NCI-H226 (cell line): ENCODE measurements around the gene PIK3C2B.

Experiments used
- DNase-seq: peaks from one replicate; pipeline ENCODE4 v3.0.0-alpha.2; 2015

PIK3C2B gene

DNA sequence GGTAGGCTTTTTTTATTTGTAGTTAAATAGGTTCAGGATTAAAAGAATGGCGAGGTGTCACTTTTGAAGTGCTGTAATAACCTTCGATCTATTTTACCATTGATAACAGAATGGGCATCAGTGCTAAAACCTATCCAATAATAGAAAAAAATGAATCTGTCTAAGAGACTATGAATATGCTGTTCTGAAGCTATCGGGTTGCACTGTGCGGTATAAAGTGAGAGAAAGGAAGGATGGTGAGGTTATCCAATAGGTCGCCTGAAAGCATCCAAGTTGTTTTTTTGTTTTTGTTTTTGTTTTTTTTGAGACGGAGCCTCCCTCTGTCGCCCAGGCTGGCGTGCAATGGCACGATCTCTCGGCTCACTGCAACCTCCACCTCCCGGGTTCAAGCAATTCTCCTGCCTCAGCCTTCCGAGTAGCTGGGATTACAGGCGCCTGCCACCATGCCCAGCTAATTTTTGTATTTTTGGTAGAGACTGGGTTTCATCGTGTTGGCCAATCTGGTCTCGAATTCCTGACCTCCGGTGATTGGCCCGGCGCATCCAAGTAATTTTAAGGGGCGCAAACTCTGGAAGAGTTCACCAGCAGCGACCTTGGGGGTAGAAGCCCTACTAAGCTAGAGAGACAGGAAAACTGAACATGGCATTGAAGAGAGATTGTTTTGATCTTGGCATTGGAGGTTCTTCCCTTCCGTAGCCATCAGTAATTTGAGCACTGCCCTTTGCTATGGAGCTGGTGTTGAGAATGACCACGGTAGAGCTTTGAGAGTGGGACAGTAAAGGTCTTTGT lies 12.9 kb upstream of the PIK3C2B start:
- no peak for DNase-seq

DNA sequence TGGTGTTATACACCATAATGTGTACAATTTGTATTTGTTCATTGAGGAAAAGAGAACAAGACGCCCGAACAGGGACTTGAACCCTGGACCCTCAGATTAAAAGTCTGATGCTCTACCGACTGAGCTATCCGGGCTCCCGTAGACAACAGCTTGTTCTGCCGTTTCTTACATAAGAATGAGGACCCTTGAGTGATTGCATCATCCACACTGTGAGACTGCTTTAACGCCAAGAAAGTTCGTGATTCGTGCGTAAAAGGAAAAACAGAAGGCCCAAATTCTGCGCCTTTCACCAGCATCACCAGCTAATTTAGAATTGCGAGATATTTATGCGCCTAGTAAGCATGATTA lies 12.3 kb upstream of the PIK3C2B start:
- peak; percentile 76 for DNase-seq

DNA sequence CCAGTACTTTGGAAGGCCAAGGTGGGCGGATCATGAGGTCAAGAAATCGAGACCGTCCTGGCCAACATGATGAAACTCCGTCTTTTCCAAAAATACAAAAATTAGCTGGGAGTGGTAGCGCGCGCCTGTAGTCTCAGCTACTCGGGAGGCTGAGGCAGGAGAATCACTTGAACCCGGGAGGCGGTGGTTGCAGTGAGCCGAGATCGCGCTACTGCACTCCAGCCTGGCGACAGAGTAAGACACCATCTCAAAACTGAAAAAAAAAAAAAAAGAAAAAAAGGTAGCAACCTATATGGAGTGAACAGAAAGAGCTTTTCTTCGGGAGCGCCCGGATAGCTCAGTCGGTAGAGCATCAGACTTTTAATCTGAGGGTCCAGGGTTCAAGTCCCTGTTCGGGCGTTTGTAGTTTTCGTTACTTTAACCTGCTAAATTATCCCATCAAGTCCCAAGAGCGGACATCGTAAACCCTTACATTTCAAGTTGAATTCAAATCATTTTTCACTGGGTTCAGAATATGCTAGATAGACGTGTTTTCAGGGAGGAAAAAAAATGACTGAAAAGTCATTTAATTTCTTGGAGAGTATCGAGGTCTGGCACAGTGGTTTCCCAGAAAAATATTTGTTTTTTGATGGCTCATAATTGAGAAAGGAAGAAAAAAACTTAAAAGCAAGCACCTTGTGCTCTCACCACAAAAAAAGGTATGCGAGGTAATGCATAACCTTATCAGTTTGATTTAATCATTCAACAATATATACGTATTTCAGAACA lies 11.8 kb upstream of the PIK3C2B start:
- DNase-seq, result peak; percentile 73

DNA sequence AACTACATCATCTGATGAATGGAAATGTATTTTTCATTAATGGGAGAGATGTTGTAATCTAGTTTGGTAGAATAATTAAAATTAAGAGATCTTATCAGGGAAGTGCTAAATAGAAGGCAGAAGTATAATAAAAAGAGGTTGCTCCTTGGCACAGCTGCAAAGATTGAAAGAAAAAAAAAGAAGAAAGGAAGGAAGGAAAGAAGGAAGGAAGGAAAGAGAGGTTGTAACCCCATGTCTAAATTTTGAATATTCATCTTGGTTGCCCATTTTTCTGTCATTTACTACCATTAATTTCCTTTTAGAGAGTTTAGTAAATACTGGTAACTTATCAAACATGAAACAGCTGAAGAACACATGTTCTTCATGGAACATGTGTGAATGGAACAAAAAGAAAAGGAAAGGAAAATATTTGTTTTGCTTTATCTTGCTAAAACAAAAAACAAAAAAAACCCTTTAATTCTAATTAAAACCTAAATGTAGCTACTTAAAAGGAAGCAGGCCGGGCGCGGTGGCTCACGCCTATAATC lies 11.1 kb upstream of the PIK3C2B start:
- DNase-seq, result no peak

DNA sequence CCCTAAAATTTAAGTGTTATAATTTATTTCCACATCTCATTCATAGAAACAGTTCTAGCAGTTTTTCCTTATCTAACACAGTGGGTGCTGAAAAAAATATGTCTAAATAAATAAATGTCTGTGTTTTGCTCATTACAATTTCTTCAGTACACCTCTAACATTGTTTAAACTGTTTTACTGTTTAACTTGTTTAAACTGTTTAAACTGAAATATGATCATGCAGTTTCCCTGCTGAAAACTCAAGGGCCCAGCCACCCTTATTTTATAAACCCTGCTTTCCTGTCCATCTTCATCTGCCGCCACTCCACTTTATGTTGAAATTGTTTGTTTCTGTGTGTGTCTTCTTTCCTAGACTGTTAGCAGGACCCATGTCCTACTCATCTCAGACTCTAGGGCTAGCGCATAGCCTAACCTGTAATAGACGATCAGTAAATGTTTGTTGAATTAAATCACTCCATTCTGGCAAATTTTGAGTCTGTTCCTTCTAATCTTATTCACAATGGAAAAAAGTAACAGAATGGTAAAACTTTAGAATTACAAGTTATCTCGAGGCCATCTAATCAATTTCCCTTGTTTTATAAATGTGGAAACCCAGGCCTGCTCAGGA lies 9.4 kb upstream of the PIK3C2B start:
- DNase-seq, result no peak

DNA sequence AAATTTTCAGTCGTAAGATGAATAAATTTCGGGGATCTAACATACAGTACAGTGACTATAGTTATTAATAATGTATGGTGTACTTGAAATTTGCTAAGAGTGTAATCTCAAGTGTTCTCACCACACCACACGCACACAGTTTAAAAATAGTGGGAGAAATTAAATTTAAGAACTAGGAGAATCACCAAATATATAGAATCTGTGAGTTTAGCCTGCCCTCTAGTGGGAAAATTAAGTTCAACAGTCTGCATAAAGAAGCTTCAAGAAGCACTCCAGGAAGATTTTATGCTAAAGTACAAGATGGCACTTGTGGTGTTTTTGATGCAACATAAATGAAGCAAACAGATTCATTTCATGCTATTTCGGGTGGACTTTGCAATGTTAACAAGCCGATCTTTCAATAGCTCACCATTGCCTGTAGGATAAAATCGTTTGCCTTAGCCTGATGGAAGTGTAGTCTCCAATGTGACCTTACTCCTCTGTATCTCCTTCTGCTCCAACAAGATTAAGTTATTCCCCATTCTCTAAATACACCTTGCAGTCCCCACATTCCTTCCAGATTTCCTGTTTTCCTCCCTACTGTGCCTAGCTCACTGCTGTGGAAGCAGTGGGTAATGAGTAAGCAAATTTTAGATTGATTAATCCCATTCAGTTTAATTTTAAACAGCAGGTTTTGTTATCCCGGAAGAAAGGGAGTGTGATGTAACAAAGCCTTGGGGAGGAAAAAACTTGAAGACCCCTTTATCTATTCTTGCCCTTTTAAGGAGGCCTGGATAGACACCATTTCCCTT lies 8.7 kb upstream of the PIK3C2B start:
- DNase-seq, result peak; percentile 55

DNA sequence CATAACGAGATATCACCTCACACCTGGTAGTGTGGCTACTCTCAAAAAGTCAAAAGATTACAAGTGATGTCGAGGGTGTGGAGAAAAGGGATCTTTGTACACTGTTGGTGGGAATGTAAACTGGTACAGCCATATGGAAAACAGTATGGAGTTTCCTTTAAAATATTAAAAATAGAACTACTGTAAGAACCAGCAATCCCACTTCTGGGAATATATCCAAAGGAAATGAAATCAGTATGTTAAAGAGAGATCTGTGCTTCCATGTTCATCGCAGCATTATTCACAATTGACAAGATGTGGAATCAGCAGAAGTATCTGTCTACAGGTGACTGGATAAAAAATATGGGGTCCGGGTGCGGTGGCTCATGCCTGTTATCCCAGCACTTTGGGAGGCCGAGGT lies 7.6 kb upstream of the PIK3C2B start:
- no peak for DNase-seq

DNA sequence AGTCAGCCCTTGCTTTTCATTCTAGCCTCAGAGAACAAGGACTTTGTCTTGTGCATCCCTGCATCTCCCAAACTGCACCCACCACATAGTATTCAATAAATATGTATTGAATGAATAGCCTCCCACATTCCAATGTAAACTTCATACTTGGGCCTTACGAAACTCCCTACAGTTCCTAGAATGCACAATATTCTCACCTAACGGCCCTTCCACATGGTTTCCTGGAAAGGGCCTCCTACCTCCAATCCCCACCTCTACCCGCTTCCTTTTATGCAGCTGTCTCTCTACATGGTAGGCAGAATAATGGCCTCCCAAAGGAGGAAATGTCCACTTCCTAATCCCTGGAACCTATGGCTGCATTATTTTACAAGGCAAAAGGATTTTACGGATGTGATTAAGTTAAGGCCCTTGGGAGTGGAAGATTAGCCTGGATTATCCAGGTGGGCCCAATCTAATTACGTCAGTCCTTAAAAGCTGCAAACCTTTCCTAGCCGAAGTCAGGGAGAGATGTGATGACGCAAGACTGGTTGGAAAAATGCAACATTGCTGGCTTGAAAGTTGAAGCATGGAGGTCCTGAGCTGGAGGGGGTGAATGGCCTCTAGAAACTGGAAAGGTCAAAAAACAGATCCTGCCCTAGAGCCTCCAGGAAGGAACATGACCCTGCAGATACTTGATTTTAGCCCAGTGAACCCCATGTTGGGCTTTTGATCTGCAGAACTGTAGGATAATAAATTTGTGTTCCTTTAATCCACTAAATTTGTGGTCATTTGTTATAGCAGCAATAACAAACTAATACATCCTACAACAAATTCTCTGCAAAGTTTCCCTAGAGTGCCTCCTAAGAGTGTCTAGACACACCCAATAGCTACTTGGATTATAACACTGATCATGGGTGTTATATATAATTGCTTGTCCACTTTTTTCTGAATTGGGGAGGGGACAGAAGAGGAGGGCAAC lies 5.2 kb upstream of the PIK3C2B start:
- DNase-seq, result no peak

DNA sequence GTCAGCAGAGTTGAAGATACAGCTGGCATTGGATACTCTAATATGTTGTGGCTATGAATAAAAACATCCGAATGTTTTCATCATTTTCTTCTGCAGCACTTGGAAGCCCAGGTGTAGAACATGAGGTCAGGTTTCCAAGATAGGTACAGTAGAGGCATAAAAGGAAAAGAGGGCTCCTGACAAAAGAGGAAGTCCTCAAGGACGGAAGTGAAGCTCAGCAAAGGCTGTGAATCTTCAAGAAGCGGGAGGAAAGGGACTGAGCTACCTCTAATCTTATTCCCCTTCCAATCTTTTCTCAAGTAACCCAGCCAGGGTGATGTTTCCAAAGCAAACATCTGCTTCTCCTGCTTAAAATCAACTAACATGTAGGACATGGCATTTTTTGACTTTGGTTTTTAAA lies 4.4 kb upstream of the PIK3C2B start:
- no peak for DNase-seq

DNA sequence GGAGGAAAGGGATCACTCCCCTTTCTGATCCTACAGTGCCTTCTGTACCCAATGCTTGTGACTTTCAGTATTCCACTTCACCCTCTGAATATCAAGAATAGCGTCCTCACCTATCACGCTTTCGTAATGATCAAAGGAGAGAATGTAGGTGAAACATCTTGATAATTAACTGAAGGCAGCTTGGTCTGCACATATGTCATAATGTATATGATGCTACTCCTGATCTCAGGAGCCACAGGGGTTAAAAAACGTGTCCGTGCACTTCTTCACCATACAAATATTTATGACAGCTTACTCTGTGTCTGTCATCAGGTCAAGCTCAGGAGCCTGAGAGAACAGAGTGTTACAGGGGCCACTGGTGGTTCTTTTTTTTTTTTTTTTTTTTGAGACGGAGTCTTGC lies 1.2 kb upstream of the PIK3C2B start:
- no peak for DNase-seq

DNA sequence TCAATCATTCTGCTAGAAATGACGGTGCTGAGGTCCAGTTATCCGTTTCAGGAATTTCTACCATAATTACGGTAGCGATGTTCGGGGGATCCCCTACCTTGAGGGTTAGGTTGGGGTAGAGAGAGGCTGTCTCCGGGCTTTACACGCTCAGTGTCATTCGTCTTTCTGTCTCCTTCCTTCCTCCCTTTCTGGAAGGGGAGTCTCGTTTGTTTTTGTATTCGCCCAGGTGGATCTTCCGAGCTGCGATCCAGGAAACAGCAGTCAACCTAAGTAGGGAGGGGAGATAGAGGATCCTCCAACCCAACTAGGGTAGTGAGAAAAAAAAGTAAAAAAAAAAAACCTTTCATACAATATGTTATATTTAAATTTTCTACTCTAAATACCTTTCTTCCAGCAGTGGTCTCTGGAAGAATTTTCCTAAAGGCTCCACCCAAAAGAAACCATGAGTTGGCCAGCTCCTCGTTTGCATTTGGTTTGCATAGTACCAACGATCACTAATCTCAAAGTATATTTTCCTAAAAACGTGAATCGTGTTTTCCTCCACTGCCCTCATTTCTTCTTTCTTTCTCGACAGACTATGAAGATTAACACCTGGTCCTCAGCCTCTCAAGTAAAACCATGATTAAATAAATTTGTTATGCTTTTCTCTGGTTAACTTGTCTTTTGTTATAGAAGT lies 611 bp upstream of the PIK3C2B start:
- DNase-seq, result peak; percentile 28

DNA sequence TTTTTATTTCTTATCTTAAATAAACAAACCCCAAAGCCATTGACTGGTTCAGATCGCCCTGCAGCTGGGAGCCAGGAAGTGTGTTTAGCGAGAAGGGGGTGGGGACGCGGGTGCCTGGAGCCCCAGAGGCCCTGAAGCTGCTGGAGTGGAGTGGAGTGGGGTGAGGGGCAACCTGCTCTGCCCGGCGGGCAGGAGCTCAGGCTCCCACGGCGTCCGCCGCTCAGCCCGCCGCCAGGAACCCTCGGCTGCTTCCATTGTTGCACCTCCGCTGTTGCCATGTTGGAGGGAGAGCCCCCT lies 673 bp downstream of the PIK3C2B start:
- peak; percentile 74 for DNase-seq

DNA sequence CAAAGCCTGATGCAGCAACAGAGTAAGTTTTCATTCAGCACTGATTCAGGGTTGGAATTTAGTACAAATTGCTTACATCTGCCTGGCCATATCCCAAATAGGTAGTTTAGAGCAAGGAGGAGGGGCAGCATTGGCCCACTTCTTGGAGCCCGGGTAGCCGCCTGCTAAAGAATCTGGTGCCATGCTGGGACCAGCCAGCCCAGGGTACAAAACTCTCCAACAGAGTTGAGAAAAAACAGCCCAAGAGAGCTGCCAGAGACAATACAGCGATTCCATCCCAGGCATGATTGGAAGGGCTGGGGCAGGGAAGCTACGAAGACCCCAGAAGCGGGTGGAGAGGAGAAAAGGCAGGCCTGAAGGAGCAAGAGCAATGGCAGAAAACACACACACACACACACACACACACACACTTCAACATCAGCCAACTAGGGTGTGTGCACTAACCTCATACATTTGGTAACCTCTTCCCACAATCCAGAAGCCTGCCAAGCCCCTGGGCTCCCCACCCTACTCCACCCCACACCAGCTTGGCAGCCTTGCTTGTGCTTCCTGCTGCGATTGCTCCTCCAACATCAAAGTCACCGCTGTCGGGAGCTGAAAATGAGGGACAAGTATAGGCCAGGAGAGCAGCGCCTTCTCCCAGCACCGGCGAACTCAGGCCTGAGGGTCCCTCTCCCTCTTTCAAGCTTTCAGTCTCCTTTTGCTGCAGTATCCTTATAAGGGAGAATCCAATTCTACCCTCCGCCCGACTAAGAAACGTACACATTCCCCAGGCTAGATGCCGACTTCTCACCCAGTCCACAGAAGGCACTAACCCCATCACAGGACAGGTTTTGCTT lies 1.2 kb downstream of the PIK3C2B start:
- peak; percentile 74 for DNase-seq

DNA sequence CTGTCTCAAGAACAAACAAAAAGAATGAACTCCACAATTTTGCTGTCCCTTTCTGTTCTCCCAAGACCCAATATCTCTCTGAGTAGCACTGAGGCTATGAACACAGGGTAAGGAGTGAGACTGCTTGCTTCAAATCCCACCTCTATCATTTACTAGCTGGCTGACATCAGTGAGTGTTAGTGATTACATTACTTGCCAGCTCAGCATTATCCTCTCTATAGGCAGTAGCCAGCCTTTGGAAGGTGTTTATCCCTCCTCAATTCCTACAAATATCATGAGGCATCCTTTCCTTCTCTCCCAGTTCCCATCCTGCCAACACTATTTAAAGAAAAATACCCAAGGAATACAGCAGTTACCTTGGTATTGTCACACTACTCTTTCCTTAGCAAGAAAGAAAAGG lies 3.0 kb downstream of the PIK3C2B start:
- DNase-seq, result no peak

DNA sequence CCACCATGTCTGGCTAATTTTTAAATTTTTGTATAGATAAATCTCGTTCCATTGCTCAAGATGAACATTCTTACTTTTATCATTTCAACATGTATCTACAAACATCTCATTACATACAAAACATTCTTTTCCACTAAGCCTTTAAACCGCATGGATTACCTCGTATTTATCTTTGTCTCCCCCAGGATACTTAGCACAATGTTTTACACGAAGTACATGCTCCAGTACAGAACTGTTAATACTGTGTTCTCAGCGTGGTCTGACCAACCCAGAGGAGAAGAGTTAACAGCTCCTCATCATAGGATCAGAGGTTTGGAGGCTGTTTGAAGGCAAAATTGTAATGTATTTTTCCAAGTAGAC lies 7.4 kb downstream of the PIK3C2B start:
- no peak for DNase-seq

DNA sequence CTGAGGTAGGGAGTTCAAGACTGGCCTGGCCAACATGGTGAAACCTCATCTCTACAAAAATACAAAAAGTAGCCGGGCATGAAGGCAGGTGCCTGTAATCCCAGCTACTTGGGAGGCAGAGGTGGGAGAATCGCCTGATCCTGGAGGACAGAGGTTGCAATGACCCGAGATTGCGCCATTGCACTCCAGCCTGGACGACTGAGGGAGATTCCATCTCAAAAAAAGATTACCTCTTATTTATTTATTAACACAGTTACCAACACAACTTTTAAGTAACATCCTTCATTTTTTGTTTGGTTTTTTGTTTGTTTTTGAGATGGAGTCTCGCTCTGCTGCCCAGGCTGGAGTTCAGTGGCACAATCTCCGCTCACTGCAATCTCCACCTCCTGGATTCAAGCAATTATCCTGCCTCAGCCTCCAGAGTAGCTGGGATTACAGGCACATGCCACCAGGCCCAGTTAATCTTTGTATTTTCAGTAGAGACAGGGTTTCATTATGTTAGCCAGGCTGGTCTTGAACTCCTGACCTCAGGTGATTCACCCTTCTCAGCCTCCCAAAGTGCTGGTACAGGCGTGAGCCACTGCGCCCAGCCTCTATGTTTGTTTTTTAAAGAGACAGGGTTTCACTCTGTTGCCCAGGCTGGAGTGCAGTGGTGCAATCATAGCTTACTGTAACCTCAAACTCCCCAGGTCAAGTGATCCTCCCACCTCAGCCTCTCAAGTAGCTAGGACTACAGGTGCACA lies 7.9 kb downstream of the PIK3C2B start:
- peak; percentile 32 for DNase-seq

DNA sequence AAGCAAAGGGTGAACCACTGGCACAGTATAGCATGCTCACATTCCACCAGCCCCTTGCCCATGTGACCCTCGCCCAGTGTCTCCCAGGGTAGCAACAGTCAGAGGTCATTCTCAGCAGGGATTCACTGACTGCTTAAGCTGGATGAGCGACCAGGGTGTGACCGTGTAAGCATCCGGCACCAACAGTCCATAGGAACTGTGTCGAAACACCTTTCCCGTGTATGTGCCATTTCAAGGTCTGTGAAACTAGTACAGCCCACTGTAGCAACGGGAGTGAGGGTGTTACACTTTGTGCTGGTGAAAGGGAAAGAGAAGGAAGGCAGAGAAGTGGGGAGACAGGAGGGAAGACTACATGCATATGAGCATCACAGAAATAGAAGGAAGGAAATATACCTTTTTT lies 10.8 kb downstream of the PIK3C2B start:
- no peak for DNase-seq

DNA sequence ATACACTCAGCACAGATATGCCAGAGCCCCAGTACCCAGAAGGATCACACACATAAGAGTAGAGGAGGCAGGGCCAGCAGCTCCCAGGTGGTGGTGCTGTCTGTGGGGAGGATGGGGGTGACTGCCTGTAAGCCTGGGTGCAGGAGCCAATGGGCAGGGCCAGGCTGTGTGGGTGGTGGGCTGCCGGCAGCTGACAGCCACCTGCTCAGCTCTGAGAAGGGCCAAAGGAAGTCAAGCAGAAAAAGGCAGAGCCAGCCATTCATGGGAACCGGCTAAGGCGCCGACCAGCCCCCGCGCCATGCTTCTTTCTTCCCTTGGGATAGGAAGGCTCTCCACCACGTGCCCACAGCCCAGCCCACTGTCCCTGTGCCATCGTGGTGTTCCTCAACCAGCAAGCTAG lies 14.1 kb downstream of the PIK3C2B start:
- no peak for DNase-seq

DNA sequence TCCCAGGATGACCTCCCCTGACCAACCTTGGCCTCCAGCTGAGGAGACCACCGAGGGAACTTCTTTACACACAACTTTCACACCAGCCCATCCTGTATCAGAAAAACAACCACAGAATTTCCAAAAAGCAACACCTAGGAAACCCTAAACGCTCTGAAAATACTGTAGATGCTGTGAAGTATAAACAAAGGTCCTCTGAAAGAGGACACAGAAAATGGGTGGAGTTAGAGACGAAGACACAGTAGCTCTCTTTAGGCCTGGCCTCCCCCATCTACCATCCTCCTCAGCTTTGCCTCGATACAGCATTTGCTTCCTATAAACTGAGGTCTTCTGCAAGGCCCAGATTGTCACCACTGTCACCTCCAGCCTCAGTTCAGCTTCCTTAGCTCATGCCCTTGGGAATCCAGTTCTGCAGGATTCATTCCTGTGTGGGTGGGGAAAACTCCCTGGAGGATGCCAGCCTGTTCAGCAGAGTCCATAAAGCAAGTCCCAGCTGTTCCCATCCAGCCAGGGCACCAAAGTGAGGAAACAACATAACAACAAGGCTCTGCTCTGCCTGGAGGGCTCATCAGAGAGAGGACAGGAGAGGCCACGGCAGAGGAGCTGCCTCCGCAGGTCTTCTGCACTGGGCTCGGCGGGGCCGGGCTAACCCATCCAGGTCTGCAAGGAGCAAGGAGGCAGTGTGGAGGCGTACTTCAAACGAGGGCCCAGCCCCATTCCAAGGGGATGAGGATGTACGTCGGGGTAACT lies 15.0 kb downstream of the PIK3C2B start:
- no peak for DNase-seq
